ENCODE measurements around the gene UBE2I.

The UBE2I gene

GRCh38 chr16:1312467-1312816 lies 3.0 kb downstream of the UBE2I start:
- peak overlapping the region; percentile 88 for H3K4me2 ChIP-seq (ENCODE audit: low read depth, low read length, poor library complexity, severe bottlenecking)
- H3K9ac ChIP-seq (ENCODE audit: low read depth, low read length, poor library complexity, severe bottlenecking): no peak overlapping the region

GRCh38 chr16:1312903-1313302 lies 3.5 kb downstream of the UBE2I start:
- H3K36me3 ChIP-seq (ENCODE audit: insufficient read depth, low read length): peaks cover 23% of the 10 kb centered on the region; the same call in 1 of the 2 replicates
- no peak overlapping the region for H3K4me3 ChIP-seq (ENCODE audit: low read length, poor library complexity, severe bottlenecking)
- H3K27me3 ChIP-seq (ENCODE audit: insufficient read depth, low read length, poor library complexity, severe bottlenecking): no peaks in the 10 kb centered on the region
- H4K20me1 ChIP-seq (ENCODE audit: insufficient read depth, low read length, poor library complexity, severe bottlenecking): peaks cover 52% of the 10 kb centered on the region
- H3K79me2 ChIP-seq (ENCODE audit: insufficient read depth, low read length): peaks cover 55% of the 10 kb centered on the region
- H3K4me2 ChIP-seq (ENCODE audit: low read depth, low read length, poor library complexity, severe bottlenecking): peak overlapping the region; percentile 88
- no peaks in the 10 kb centered on the region for H3K9me3 ChIP-seq (ENCODE audit: insufficient read depth, low read depth, low read length)
- H3K4me1 ChIP-seq (ENCODE audit: insufficient read depth, low read length, poor library complexity, severe bottlenecking): no peaks in the 10 kb centered on the region
- no peaks in the 10 kb centered on the region for H3K9me2 ChIP-seq (replicated peaks; ENCODE audit: low read depth, low read length)
- H3F3A ChIP-seq (ENCODE audit: low read depth): no peaks in the 10 kb centered on the region
- TF ChIP-seq EZH2phosphoT487 (IDR thresholded peaks at IDR 0.05; ENCODE audit: borderline replicate concordance): no peak
- TF ChIP-seq CTCF (conservative IDR thresholded peaks at IDR 0.05; ENCODE audit: low read length): no peak
- no peak overlapping the region for H2AFZ ChIP-seq (ENCODE audit: low read length)
- H3K9ac ChIP-seq (ENCODE audit: low read depth, low read length, poor library complexity, severe bottlenecking): no peak overlapping the region

More at GRCh38 chr16:1312467-1312816, 3.0 kb downstream of the UBE2I start:
- peak overlapping the region; percentile 95 for H3K4me3 ChIP-seq (ENCODE audit: low read length, poor library complexity, severe bottlenecking)
- peaks cover 52% of the 10 kb centered on the region for H4K20me1 ChIP-seq (ENCODE audit: insufficient read depth, low read length, poor library complexity, severe bottlenecking)
- no peaks in the 10 kb centered on the region for H3K27me3 ChIP-seq (ENCODE audit: insufficient read depth, low read length, poor library complexity, severe bottlenecking)
- H3K36me3 ChIP-seq (ENCODE audit: insufficient read depth, low read length): peaks cover 22% of the 10 kb centered on the region; the same call in 1 of the 2 replicates
- no peak for TF ChIP-seq CTCF (conservative IDR thresholded peaks at IDR 0.05; ENCODE audit: low read length)
- TF ChIP-seq EZH2phosphoT487 (IDR thresholded peaks at IDR 0.05; ENCODE audit: borderline replicate concordance): no peak
- peaks cover 55% of the 10 kb centered on the region for H3K79me2 ChIP-seq (ENCODE audit: insufficient read depth, low read length)
- no peaks in the 10 kb centered on the region for H3K4me1 ChIP-seq (ENCODE audit: insufficient read depth, low read length, poor library complexity, severe bottlenecking)
- H2AFZ ChIP-seq (ENCODE audit: low read length): no peak overlapping the region
- H3F3A ChIP-seq (ENCODE audit: low read depth): no peaks in the 10 kb centered on the region
- H3K9me2 ChIP-seq (replicated peaks; ENCODE audit: low read depth, low read length): no peaks in the 10 kb centered on the region
- H3K9me3 ChIP-seq (ENCODE audit: insufficient read depth, low read depth, low read length): no peaks in the 10 kb centered on the region

DNA sequence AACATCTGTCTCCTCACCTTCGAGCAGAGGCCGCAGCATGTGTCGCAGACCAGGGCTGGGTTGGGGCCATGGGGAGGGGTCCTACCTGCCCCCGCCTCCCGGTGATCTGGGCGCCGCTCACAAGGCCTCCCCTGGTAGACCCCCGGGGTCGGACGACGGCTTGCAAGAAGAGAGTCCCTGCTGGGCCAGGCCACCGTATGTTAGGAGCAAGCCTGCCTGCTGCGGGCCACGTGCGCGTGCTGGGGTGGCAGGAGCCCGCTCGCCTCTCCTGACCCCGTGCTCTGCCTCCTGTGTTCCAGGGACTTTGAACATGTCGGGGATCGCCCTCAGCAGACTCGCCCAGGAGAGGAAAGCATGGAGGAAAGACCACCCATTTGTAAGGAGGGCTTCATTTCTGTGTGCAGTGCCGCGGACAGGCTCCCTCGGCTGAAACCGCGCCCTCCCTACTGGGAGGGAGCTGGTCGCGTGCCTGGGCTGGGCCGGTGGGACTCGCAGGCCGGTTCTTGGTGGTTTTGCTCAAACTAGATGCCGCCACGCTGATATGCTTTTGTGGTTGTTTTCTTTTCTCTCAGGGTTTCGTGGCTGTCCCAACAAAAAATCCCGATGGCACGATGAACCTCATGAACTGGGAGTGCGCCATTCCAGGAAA lies 4.4 kb downstream of the UBE2I start:
- Histone ChIP-seq H3K9me3 (ENCODE audit: insufficient read depth, low read depth, low read length) (no peaks in the 10 kb centered on the region), H4K20me1 (ENCODE audit: insufficient read depth, low read length, poor library complexity, severe bottlenecking) (peaks cover 52% of the 10 kb centered on the region), H3K79me2 (ENCODE audit: insufficient read depth, low read length) (peaks cover 55% of the 10 kb centered on the region), H3K4me3 (ENCODE audit: low read length, poor library complexity, severe bottlenecking) (no peak overlapping the region), H3F3A (ENCODE audit: low read depth) (no peaks in the 10 kb centered on the region), H3K9me2 (replicated peaks; ENCODE audit: low read depth, low read length) (no peaks in the 10 kb centered on the region), H3K9ac (ENCODE audit: low read depth, low read length, poor library complexity, severe bottlenecking) (no peak overlapping the region), H3K36me3 (ENCODE audit: insufficient read depth, low read length) (peaks cover 30% of the 10 kb centered on the region; the same call in 1 of the 2 replicates), H3K4me1 (ENCODE audit: insufficient read depth, low read length, poor library complexity, severe bottlenecking) (no peaks in the 10 kb centered on the region), H3K4me2 (ENCODE audit: low read depth, low read length, poor library complexity, severe bottlenecking) (no peak overlapping the region), H2AFZ (ENCODE audit: low read length) (no peak overlapping the region), H3K27me3 (ENCODE audit: insufficient read depth, low read length, poor library complexity, severe bottlenecking) (no peaks in the 10 kb centered on the region)
- TF ChIP-seq EZH2phosphoT487 (IDR thresholded peaks at IDR 0.05; ENCODE audit: borderline replicate concordance) (no peak), CTCF (conservative IDR thresholded peaks at IDR 0.05; ENCODE audit: low read length) (no peak)
